Measurements from ENCODE around the gene MYOM3. TPM values are rescaled to one million over a fixed set of nuclear protein-coding genes. Genes with fewer than 3 reads are reported as not detected.
A peak's percentile ranks its signal among the peaks of the same experiment; 100 is the strongest.

Gene MYOM3
- total RNA-seq: 0.42 TPM
- long read RNA-seq: 0 reads

- no peak for DNase-seq (ENCODE audit: low spot score)
Observed at GRCh38 chr1:24111996-24112779, at the start of gene MYOM3. Gene MYOM3, minus strand, starts transcription at chr1:24112135. Its CDS starts 3,499 bp downstream, at chr1:24108636.

DNA sequence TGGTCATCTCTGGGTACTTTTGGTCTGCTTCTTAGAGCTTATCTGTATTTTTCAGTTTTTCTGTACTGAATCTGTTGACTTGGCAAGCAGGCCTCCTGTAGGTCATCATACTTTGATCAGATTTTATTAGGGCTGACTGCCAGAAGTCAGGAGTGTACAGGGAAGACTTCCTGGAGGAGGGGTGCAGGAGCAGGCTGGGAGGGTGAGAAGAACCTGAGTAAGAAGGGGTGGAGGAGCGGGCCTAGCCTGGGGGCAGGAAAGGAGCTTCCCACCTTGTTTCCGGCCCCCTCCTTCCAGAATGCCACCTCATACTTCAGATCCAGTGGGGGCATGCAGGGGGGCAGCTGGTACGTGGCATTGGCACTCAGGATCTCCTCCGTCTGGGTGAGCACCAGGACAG lies 49.3 kb upstream of the MYOM3 start:
- no peak for DNase-seq (ENCODE audit: low spot score)

DNA sequence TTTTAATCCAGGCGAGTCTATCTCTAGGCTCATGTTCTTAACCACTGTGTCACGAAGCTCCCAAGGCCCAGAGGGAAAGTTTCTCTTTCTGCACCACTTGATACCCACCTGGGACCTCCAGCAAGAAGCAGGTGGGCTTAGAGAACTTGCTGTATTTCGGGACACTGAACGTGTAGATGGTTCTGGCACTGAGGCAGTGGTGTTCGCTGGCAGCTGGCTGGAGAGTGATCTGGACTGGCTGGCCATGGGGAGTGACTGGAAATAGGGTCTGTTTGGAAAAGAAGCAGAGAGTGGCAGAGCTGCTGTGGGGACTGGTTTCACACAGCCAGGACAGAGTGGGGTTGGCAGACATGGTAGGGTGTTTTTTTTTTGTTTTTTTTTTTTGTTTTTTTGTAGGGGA lies 47.4 kb upstream of the MYOM3 start:
- DNase-seq (ENCODE audit: low spot score): peak; percentile 55

GRCh38 chr1:24157918-24158481 lies 46.1 kb upstream of the MYOM3 start:
- DNase-seq (ENCODE audit: low spot score): peak; percentile 76

- DNase-seq (ENCODE audit: low spot score): peak; percentile 80
Observed at GRCh38 chr1:24156542-24157260, 44.8 kb upstream of the MYOM3 start.

DNA sequence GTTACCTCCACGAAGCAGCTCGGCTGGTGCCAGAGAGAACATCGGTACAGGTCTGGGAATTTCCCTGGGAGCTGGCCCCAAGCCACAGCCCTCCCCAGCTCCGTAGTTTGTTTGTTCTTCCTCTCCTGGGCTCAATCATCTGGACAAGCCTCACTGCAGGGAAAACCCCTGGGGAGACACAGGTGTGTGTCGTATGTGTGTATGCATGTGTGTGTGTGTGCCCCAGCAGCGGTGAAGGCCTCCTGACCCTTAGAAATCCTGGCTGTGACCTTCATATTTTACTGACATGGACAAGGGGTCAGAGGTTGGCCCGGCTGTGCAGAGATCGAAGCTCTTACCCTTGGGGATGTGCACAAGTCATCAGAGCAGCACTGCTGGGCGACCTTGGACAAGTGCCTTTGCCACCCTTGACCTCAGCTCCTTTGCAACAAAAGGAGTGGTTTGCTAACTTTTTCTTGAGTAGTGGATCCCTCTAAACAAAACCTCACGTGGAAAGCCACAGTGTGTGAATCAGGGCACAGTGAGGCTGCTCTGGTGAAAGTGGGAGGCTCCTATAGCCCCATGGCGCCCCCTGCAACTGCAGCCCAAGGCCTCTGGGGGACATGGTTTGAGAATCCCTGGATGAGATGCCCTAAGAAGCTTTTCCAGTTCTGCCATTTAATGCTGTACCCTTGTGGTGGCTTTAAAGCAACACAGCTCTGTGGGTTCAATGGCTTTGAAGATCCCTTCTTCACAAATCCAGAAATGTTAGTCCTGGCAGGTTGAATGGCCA lies 43.3 kb upstream of the MYOM3 start:
- DNase-seq (ENCODE audit: low spot score): peak; percentile 53

DNA sequence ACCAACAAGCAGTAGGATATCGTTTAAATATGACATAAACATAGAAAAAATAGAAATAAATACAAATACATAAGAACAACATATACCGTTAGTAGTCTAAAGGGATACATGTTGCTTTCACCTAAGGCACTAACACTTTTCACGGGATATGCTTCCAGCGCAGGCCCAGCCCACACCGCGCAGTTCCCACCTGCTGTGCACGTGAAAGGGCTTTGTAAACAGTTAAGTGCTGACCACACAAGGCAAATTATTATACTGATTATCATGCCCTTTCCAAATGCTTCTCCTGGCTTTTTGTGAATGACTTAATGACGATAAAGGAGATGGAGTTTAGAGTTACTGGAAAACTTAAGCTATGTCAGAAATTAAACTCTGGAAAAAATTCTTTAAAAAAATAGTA lies 42.3 kb upstream of the MYOM3 start:
- peak; percentile 16 for DNase-seq (ENCODE audit: low spot score)

- DNase-seq (ENCODE audit: low spot score): peak; percentile 65
Observed at GRCh38 chr1:24152631-24153494, 40.9 kb upstream of the MYOM3 start.

- peak; percentile 49 for DNase-seq (ENCODE audit: low spot score)
Observed at GRCh38 chr1:24151175-24151533, 39.2 kb upstream of the MYOM3 start.

DNA sequence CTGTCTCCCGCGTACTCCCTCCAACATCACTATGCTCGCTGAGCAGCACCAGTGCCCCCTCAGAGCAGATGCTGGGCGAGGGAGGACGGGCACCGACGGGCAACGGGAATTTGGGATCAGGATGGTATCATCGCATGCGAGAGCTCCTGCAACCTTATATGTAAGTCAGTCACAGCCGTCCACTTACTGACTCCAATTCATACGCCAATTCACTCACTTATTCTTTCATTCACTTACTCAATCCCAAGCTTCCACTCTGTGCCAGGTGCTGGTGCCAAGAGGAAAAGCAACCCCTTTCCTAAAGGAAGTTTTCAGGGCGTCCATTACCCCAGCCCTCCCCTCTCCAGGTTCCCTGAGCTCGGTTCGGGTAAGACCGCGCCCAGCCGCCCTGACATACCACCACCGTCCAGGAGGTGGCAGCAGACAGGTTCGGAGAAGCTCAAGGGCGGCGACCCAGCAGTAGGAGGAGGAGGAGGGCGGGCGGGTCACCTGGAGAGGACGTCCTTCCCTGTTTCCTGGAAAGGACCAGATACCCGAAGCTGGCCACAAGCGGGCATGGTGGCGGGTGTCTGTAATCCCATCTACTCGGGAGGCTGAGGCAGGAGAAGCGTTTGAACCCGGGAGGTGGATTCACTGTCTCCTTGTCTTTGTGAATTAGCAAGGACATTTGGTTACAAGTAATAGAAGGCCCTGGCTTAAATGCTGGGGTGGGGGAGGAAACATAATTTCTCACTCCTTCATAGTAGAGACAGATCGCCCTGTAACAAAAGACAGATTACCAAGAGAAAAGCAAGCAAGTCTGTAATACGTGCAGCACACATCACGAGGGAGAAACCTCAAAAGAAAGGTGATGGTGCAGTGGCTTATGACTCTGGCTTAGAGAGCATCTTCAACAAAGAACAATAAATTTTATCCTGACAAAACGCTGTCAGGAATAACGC lies 38.6 kb upstream of the MYOM3 start:
- peak; percentile 95 for DNase-seq (ENCODE audit: low spot score)

GRCh38 chr1:24149866-24150233 lies 37.9 kb upstream of the MYOM3 start:
- peak; percentile 81 for DNase-seq (ENCODE audit: low spot score)

- peak; percentile 12 for DNase-seq (ENCODE audit: low spot score)
Observed at GRCh38 chr1:24147816-24148215, 35.9 kb upstream of the MYOM3 start.

DNA sequence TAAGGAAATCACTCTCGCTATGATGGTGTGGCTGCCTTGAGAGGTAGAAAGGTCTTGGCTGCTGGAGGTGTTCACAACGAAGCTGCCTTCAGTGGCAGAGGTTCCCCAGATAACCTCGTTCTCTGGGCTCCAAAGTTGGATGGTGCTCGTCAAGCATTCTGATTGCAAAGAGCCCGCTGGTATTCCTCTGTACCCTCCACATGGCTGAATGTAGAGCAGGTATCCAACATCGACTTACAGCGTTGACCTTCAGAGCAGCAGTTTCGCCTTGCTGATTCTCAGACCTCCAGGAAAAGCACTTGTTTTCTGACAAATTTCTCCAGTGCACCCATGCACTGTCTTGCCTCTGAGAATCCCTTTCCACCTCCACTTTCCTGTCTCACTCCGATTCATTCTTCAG lies 35.3 kb upstream of the MYOM3 start:
- DNase-seq (ENCODE audit: low spot score): peak; percentile 60

DNA sequence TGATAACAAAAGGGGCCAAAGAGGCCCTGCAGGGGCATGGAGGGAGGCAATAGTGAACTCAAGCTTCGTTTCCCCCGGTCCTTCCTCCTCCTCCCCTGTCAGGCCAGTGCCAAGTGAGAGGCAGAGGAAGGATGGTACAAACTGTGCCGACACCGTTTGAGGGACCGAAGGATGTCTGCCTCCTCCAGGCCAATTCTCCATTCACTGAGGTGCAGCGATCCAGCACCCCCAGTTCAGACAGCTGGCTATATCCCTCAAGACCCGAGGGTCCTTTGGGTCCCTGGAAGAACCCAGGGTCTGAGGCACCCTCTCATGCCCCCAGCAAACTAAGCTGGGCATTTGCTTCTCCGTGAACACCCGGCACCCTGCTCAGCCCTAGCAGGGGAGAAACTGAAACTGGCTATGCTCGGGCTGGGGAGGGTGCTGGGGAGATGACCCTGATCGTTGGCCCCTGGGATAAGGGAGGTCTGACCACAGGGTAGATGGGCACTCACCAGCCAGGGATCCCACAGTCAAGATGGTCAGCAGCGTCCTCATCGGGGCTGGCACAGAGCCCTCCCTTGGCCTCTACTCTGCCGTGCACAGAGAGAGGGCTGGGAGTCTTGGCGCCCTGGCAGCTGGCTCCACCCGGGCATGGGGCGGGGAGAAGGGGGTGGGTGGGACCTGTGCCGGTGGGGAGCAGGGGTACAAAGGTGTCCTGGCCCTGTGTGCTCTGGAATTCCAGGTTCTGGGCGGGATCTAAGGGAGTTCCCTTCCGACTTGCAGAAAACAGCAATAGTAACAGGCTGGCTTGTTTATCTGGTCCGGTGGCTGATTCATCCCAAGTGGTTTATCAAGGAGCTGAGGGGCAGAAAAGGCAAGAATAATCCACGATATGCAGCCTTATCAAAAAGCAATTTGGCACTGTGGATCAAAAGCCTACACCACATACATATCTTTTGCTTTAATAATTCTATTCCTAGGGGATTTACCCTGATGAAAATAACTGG lies 30.9 kb upstream of the MYOM3 start, which contains the start of gene IL22RA1:
TSS of gene IL22RA1 (minus strand) at position 595 of the 989 bp plus-strand sequence. CDS start at position 537, 58 bp downstream.
- no peak for DNase-seq (ENCODE audit: low spot score)

- DNase-seq (ENCODE audit: low spot score): no peak
Observed at GRCh38 chr1:24141311-24141997, 29.5 kb upstream of the MYOM3 start.

DNA sequence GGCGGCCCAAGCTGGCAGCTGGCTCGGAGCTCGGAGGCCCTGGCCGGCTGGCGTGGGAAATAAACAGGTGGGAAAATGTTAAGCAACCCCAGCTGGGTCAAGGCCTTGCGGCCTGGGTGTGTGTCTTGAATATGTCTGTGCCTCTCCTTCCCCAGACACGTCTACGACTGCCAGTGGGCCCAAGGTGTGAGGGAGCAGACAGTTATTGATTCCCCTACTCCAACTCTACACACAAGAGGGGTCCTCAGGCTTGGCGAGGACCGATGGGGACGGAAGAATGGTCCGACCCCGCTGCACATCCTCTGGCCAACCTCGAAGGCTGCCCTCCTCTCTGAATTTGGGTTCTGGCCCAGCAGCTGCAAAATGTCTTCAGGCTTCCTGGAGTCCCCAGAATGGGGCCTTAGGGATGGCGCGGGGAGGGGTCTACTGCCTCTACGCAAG lies 28.8 kb upstream of the MYOM3 start:
- no peak for DNase-seq (ENCODE audit: low spot score)

GRCh38 chr1:24139841-24140425 lies 28.0 kb upstream of the MYOM3 start:
- DNase-seq (ENCODE audit: low spot score): no peak
